Activated T-helper 9 cell treated with anti-CD3 and anti-CD28 coated beads, Interleukin-2, amount 50 U/mL, for 16 hours (primary cell): Measurements from ENCODE around the gene KATNB1.
"Not testable (repeated sequence)": the region's sequence is repeated elsewhere in the genome, so short reads cannot be mapped to it uniquely, and the experiment has no call there.

Source experiments
- DNase-seq: peaks from one replicate; pipeline ENCODE4 v3.0.0-alpha.2; 2020; ENCODE audit warnings: low read depth

The KATNB1 gene

DNA sequence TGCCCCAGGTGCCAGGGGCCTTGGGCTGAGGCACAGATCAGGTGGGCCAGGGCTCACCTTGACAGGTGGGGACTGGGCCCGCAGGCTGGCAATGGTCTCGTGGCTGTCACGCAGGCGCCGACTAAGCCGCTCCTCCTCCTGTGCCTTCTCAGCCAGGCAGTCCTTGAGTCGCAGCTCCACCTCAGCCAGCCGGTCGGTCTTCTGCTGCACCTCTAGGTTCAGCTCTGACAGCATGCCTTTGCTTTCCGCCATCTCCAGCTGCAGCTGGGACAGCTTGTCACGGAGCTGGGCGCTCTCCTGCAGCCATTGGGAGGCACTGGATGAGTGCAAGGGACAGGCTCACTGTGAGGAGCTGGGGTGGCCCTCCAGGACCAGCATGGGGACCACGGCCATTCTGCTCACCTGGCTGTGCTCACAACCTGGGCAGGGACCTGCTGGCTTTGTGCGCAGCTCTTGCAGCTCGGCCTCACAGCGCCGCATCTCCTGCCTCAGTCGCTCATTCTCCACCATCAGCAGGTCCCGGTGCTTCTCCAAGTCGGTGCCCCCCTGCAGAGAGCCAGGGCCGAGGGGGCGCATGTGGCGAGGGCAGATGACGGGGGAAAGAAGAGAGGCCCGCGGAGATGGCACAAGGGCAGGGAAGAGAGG lies 35.7 kb downstream of the KATNB1 start:
- DNase-seq: no peak

DNA sequence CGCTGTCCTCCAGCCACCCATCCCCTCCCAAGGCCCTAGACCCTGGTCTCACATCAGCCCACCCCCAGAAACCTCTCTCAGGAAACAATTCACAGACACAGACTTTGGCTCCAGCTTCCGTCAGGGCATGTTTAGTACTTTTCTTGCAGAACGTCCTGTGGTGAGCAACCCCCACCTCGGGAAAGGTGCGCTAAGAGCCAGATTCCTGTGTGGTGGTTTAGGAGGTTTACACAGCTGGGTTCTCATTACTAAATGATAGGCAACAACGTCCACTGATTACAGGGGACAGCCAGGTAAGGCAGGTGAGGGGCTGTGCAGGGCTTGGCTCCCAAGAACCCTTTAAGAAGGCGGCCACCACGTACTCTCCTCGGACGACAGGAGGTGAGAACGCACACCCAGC lies 37.4 kb downstream of the KATNB1 start:
- no peak for DNase-seq

GRCh38 chr16:57773655-57774295 lies 38.2 kb downstream of the KATNB1 start:
- no peak for DNase-seq

DNA sequence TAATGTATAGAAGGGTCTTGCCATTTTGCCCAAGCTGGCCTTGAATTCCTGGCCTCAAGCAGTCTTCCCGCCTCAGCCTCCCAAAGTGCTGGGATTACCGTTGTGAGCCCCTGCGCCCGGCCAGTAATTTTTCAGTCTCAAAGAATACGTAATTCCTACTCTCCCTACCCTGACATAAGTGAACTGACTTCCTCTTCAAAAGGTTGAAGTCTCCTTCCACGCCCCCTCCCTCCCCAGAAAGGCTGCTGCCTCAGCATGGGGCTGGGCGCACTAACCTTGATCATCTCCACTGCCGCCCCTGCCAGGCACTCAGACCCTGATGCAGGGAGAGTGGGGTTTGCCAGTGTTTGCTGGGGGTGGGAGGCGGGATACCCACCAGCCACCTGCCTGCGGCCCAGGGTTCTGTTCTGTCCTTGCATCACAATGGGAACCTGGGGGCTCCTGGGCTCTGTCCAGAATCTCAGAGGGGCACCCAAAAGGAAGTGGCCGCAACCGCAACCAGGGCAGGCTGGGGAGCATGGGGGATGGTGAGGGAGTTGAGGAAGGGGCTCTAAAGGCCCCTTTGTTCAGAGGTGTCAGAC lies 39.2 kb downstream of the KATNB1 start:
- no peak for DNase-seq

GRCh38 chr16:57775661-57776469 lies 40.3 kb downstream of the KATNB1 start:
- no peak for DNase-seq

- no peak for DNase-seq
Observed at GRCh38 chr16:57778658-57779057, 43.1 kb downstream of the KATNB1 start.

DNA sequence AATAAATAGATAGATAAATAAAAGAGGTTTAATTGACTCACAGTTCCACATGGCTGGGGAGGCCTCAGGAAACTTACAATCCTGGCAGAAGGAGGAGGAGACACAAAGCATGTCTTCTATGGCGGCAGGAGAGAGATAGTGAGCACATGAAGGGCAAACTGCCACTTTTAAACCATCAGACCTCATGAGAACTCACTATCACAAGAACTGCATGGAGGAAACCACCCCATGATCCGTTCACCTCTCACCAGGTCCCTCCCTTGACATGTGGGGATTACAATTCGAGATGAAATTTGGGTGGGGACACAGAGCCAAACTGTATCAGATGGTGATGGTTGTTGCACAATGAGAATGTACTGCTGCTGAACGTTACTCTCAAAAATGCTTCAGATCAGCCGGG lies 44.3 kb downstream of the KATNB1 start:
- not testable (repeated sequence) for DNase-seq

DNA sequence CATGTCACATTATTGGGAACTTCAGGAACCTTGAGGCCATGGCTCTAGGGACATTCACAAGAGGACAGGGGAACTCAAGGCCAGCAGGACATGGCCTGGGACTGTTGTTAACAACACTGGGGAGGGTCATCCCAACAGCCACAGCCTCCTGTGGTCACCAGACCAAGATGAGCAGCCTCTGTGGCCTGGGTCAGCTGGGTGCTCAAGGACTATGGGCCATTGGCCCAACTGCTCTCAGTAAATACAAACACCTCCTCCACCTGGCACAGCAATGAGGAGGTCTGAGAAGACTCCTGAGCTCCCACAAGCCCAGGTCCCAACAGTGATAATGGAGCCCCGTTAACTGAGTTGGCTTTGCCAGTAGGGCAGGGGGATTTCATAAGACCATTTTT lies 45.8 kb downstream of the KATNB1 start:
- no peak for DNase-seq

- DNase-seq: no peak
Observed at GRCh38 chr16:57781741-57782606, 46.4 kb downstream of the KATNB1 start.

- DNase-seq: not testable (repeated sequence)
Observed at GRCh38 chr16:57782607-57783055, 47.1 kb downstream of the KATNB1 start.

GRCh38 chr16:57783116-57783515 lies 47.5 kb downstream of the KATNB1 start:
- DNase-seq: no peak

- no peak for DNase-seq
Observed at GRCh38 chr16:57783883-57784282, 48.3 kb downstream of the KATNB1 start.

GRCh38 chr16:57784334-57784733 lies 48.8 kb downstream of the KATNB1 start:
- no peak for DNase-seq

GRCh38 chr16:57785385-57785784 lies 49.8 kb downstream of the KATNB1 start:
- no peak for DNase-seq

- no peak for DNase-seq
Observed at GRCh38 chr16:57785924-57786323, 50.4 kb downstream of the KATNB1 start.

- DNase-seq: no peak
Observed at GRCh38 chr16:57786632-57787518, 51.3 kb downstream of the KATNB1 start.

DNA sequence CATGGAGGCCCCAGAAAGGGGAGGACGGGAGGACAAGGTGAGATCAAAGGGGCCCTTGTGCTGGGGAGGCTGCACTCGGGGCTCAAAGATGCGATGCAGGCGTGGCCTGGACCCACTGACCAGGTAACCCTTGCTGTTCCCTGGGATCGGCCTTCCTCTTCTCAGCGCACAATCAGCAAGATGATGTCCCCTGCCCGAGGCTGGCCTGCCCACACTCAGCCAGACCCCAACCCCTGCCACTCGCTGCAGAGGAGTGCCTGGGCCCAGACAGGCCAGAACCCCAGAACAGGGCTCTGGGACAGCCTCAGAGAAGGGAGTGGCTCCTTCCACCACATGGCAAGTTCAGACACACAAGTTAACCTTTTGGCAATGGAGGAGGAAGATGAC lies 51.9 kb downstream of the KATNB1 start:
- DNase-seq: no peak

DNA sequence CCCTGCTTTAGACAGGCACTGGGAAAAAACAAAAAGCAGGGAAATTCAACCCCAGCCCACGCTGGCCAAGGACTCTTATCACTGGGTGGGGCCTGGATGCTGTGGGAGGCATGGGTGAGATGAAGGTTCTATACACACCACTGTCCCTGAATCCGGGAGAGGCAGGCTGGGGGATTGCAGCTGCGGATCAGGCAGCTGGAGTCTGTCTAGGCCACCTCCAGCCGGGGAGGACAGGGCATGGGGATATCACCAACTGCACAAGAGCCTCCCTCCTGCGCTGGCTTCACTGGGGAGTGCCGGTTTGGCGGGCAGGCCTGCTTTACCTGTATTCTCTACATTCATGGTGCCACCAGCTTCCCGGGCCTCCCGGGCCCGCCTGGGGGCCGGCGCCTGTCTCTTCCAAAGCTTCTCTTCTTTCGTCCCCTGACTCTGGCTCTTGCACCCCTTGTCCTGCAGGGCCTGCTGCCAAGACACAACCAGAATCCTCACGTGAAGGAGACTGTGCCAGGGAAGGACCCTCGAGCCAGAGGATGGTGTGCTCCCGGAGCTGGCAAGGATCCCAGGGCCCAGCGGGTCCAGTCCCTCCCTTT lies 52.8 kb downstream of the KATNB1 start:
- DNase-seq: no peak

DNA sequence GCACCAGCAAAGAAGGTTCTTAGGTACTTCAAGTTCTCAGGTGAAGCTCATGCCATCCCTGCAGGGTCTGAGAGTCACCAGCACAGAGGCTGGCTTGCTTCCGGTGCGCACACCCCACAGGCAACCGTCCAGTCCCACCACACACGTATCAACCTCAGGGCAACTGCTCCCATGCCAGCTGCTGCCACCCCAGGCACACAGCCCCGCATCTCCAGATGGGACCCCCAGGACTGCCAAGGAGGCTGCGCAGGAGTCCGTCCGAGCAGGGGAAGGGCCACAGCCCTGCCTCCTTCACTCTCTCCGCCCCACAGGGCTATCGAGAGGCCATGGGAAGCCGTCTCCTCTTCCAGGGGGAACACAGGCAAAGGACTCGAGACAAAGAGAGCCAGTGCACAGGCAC lies 53.4 kb downstream of the KATNB1 start:
- DNase-seq: no peak

GRCh38 chr16:57791195-57791892 lies 55.8 kb downstream of the KATNB1 start:
- no peak for DNase-seq
